HL-60/S4 (cell line): ENCODE data around the gene SEC62.

ENCODE experiments used
- in situ Hi-C: fragments of 300-500 bp; cut with MboI; formaldehyde crosslinking; loops from 2 replicates; pipeline ENCODE4 v1.14.3; 2022; ENCODE audit warnings: low sequenced_read_pairs

Gene SEC62

DNA sequence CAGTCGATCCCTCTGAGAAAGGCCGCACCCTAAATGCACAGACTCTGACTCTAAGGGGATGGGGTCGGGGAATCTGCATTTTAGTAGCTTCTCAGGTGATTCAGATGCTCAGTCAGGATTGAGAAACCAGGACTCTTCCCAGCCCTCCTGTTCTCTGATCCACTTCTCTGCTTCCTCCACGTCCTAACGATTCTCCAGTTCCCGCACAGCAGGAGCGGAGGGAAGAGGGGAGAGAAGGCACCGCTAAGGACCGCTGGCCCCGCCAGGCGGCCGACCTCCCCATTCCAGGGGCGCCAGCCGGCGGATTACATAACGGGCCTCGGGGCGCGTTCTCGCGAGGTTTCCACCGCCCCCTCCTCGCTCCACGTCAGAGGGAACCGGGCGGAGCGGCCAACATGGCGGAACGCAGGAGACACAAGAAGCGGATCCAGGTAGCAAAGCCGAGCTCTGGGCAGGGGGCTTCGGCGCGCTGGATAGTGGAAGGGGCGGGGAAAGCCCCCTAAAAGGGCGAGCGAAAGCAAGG is at the start of gene SEC62:
Gene SEC62, plus strand, starts transcription at position 380 of the 523 bp plus-strand sequence. Its CDS starts 16 bp downstream, at position 396.
- in situ Hi-C loops: no loop called here

DNA sequence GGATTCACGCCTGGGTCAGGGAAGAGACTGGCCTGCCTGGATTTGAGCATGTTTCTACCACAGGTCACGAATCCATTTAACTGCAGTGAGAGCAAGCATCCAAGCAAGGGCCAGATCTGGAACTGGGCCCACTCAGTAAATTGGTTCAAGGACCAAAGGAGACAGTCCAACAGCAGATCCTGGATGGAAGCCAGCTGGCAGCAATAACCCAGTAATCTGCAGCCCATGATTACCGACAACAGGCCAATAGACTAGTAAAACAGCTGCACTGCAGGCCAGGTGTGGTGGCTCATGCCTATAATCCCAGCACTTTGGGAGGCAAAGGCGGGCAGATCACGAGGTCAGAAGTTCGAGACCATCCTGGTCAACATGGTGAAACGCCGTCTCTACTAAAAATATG is 43.4 kb upstream of the SEC62 start:
- in situ Hi-C loops: no loop called here

DNA sequence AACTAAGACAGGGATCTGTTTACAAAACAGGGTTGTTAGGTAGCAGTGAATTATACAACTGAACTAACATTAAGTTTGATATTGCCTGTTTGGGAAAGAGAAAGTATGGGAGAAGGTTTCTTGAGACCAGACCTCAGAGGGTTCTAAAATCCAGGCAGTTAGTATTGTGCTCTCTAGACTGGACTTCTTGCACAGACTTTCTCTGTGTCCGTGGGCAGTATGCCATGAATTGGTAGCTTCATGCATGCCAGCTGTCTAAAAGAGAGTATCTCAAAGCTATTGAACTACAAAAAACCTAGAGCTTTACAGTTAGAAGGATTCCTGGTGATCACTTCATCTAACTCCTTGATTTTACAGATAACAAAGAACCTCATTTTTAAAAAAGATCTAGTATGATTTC is 42.8 kb upstream of the SEC62 start:
- in situ Hi-C loops: no loop called here

GRCh38 chr3:169929830-169930519 is 36.6 kb upstream of the SEC62 start:
- in situ Hi-C loops: no loop called here

GRCh38 chr3:169930843-169931242 is 35.8 kb upstream of the SEC62 start:
- in situ Hi-C loops: no loop called here

DNA sequence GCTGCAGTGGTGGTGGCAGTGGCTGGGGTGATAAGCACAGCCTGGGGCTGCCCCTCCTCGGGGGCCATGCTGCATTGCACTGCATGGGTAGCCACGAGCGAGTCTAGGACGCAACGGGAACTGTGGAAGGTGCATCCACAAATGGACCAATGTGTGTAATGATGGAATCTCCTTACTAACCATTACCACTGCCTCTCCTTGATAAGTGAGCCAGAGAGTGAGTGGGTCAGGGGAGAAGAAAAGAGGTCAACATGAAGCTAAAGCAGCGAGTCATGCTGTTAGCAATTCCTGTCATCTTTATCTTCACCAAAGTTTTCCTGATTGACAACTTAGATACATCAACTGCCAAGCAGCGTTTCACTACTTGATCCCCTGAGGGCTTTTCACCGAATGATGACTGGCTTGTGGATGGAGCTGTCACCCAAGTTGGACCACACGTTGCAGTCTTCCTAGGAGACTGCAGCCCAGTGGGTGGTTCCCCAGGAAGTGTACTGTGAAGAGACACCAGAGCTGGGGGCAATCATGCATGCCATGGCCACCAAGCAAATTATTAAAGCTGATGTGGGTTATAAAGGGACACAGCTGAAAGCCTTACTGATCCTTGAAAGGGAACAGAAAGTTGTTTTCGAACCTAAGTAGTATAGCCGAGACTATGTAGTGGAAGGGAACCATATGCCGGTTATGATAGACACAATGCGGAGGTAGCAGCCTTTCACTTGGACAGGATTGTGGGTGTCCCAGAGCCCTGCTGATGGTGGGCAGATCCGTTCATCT is 34.7 kb upstream of the SEC62 start:
- in situ Hi-C loops: no loop called here

GRCh38 chr3:169939320-169939719 is 27.3 kb upstream of the SEC62 start:
- in situ Hi-C loops: no loop called here

DNA sequence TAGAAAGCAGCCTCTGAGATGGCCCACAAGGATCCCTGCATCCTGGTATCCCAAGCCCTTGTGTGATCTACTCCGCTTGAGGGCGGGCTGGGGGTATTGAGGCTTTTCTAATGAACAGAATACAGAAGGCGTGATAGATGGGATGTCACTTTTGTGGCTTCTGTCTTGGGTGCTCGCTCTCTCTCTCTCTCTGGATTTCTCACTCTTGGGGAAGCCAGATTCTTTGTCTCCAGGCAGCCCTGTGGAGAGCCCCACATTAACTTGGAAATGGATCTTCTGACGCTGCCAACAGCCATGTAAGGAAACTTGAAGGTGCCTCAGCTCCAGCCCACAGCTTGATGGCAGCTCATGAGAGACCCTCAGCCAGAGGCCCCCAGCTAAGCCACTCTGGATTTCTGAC is 26.9 kb upstream of the SEC62 start:
- in situ Hi-C loops: no loop called here

- in situ Hi-C loops: no loop called here
Observed at GRCh38 chr3:169940470-169941181, 26.0 kb upstream of the SEC62 start.

DNA sequence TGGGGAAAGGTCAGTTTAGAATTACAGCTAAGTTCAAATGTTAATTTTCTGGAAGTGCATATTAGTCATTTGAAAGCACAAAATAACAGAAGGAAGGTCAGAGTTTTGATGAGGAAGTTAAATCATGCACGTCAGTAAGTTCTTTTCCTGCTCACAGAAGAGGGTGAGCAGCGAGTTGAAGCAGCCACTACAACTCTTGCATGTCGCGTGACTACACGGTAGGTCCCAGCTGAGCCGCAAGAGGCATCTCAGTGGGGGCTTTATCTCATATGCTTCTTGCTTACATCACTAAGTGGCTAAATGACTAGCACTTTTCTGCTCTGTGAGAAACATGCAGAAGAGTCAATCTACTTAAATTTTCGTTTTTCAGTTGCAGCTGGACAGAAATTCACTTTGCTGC is 21.3 kb upstream of the SEC62 start:
- in situ Hi-C loops: no loop called here

DNA sequence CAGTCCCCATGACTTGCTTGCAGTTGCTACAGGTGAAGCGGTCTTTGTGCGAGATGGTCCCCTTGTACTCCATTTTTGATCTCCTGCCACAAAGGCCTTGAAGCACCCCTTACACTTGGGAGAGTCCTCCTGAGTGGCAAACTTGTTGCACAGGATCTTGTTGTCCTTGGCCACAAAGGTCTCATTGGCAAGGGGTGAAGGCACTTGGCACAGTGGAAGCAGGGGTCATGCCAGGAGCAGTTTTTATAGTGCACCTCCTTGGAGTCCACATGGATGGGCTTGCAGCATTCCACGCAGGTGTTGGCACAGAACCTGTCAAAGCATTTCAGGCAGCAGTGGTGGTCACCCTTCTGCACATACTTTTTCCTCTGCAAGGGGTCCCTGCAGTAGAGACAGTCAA is 20.3 kb upstream of the SEC62 start:
- in situ Hi-C loops: no loop called here

GRCh38 chr3:169948559-169949448 is 17.8 kb upstream of the SEC62 start:
- in situ Hi-C loops: no loop called here

- in situ Hi-C loops: no loop called here
Observed at GRCh38 chr3:169952045-169952444, 14.6 kb upstream of the SEC62 start.

DNA sequence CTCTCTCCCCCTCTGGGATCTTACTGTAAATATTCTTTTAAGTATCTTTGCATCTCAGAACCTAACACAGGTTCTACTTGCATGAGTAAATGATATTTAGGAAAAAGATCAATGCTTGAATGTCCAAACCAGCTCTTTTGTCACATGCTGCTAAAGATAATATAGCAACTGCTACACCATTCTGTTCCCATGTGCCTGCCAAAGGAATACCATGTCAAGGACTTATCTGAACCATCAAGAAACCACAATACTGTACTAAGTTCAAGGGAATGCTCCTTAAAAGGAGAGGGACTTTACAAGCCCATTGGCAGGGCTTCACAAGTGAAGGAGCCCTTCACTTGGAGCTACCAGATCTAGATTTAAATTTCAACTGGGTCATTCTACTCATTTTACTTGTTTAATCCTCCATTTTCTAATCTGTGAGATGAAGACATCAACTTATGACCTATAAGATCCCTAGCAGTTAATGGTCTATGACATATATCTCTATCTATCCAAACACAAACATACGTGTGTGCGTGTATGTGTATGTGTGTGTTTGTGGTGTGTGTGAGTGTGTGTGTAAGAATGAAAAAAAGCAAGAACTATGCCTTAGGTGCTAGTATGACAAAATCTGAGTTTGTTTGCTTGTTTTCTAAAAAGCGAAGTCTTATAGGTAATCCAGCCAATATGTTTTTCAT is 13.0 kb upstream of the SEC62 start:
- in situ Hi-C loops: no loop called here

GRCh38 chr3:169954142-169954756 is 12.4 kb upstream of the SEC62 start:
- in situ Hi-C loops: no loop called here

DNA sequence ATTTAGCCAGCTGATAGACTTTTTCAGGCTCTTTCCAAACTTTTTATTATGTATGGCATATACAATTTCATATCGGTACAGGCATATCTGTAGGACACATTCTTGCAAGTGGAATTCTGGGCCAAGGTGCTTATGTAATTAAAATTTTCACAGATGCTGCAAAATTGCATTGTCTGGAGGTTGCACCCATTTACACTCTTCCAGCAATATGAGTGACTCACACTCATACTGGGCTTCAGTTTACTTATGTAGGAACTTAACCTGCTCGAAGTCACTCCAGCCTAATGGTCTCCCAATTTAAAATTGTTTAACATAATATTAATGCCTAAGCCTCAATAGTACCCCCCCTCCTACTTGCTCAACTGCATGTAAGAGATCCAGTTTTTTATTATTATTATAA is 11.2 kb upstream of the SEC62 start:
- in situ Hi-C loops: no loop called here

GRCh38 chr3:169964176-169964575 is 2.4 kb upstream of the SEC62 start:
- in situ Hi-C loops: no loop called here

- in situ Hi-C loops: no loop called here
Observed at GRCh38 chr3:169965562-169966427, 812 bp upstream of the SEC62 start.
